Measurements from ENCODE around the gene CDH4. TPM values are rescaled to one million over a fixed set of nuclear protein-coding genes. Genes with fewer than 3 reads are reported as not detected.

Gene CDH4
- total RNA-seq, 6 experiments from 2014 or later = 5.8 to 12.8 (median 10.9) TPM

- DNase-seq = no peak
- Mint-ChIP-seq H3K4me3 (no peak overlapping the region), H3K27me3 (ENCODE audit: insufficient read depth) (peaks cover 7% of the 10 kb centered on the region; the same call in 1 of the 2 replicates), H3K9me3 (no peaks in the 10 kb centered on the region), H3K36me3 (ENCODE audit: low read depth) (no peaks in the 10 kb centered on the region), H3K4me1 (ENCODE audit: low read depth) (no peaks in the 10 kb centered on the region), H3K27ac (no peak overlapping the region)
- TF ChIP-seq, protein P1, sequence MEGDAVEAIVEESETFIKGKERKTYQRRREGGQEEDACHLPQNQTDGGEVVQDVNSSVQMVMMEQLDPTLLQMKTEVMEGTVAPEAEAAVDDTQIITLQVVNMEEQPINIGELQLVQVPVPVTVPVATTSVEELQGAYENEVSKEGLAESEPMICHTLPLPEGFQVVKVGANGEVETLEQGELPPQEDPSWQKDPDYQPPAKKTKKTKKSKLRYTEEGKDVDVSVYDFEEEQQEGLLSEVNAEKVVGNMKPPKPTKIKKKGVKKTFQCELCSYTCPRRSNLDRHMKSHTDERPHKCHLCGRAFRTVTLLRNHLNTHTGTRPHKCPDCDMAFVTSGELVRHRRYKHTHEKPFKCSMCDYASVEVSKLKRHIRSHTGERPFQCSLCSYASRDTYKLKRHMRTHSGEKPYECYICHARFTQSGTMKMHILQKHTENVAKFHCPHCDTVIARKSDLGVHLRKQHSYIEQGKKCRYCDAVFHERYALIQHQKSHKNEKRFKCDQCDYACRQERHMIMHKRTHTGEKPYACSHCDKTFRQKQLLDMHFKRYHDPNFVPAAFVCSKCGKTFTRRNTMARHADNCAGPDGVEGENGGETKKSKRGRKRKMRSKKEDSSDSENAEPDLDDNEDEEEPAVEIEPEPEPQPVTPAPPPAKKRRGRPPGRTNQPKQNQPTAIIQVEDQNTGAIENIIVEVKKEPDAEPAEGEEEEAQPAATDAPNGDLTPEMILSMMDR (IDR thresholded peaks at IDR 0.05) = no peak
Measured at GRCh38 chr20:61567204-61567603, 315.1 kb downstream of the CDH4 start.

DNA sequence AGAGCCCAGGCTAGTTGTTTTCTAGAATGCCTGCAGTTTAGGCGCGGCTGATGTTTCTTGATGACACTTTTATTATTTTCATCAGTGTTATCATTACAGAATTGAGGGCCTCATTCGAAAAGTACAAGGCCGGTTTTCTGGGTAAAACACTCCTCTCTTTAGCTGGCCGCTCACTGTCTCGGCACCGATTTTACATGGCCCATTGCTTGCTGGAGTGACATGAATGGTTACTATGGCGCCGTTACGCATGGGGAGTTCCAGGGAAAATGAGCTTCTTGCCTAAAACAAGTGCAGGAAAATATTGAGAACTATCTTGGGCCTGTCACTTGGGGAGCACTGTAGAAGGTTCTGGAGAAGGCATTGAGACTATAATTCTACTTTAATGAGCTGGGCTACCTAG is 317.8 kb downstream of the CDH4 start:
- peaks cover under 1% of the 10 kb centered on the region; the same call in 1 of the 2 replicates for H3K4me1 Mint-ChIP-seq (ENCODE audit: low read depth)

DNA sequence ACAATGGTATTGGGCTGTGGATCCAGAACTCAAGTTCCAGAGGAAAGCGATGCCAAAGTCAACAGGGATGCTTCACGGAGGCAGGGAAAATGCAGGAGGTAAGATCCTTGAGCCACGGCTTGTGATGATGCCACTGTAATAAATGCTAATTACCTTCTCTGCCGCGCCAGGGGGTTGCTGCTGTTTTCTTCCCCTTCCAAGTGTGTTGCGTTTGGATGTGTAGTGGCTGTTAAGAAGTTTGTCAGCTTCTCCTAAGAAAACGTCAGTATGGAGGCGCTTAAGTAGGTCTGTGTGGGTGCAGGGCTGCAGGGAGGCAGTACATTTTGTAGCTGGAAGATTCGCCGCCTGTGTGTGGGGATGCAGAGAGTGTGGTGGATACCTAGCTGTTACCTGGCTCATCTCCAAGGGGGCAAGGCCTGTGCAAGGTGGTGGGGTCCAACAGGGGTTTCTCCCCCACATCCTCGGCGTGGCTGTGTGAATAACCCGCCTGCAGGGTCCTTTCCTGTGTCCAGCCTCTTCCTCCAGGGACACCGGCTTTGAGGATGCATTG is 318.7 kb downstream of the CDH4 start:
- Mint-ChIP-seq H3K4me1 (ENCODE audit: low read depth) (peaks cover 8% of the 10 kb centered on the region; the same call in 1 of the 2 replicates), H3K27me3 (ENCODE audit: insufficient read depth) (peaks cover 9% of the 10 kb centered on the region; the same call in 1 of the 2 replicates)

More for the DNA sequence above, 317.8 kb downstream of the CDH4 start:
- DNase-seq = no peak
- Mint-ChIP-seq H3K36me3 (ENCODE audit: low read depth) (no peaks in the 10 kb centered on the region; the same call in 1 of the 2 replicates), H3K27ac (no peak overlapping the region), H3K9me3 (no peaks in the 10 kb centered on the region), H3K27me3 (ENCODE audit: insufficient read depth) (peaks cover 8% of the 10 kb centered on the region; the same call in 1 of the 2 replicates), H3K4me3 (no peak overlapping the region)
- TF ChIP-seq, protein P1 (IDR thresholded peaks at IDR 0.05) = no peak

DNA sequence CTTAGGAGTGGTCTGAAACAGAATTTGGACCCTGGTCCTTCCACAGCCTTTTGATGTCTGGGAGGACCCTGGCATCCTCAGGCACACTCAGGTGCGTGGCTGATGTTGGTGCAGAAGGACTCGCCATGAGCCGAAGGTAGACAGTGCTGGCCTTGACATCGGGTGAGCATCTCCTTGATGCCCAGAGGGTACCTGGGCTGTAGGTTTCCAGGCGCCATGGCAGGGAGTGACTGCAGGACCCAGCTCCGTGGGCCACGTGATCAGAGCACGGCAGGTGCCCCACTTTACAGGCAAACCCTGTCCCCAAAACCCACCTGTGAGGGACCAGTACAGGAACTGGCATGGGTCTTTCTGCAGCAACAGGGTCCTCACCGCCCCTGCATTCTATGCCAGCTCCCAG is 319.2 kb downstream of the CDH4 start:
- Mint-ChIP-seq H3K9me3 (no peaks in the 10 kb centered on the region), H3K4me3 (no peak overlapping the region), H3K27me3 (ENCODE audit: insufficient read depth) (peaks cover 9% of the 10 kb centered on the region; the same call in 1 of the 2 replicates), H3K4me1 (ENCODE audit: low read depth) (peaks cover 8% of the 10 kb centered on the region; the same call in 1 of the 2 replicates), H3K27ac (no peak overlapping the region), H3K36me3 (ENCODE audit: low read depth) (no peaks in the 10 kb centered on the region; the same call in 1 of the 2 replicates)
- no peak for DNase-seq
- TF ChIP-seq, protein P1 (IDR thresholded peaks at IDR 0.05) = no peak

More for the DNA sequence above, 318.7 kb downstream of the CDH4 start:
- TF ChIP-seq, protein P1 (IDR thresholded peaks at IDR 0.05) = no peak
- H3K4me3 Mint-ChIP-seq = no peak overlapping the region
- no peak for DNase-seq
- H3K36me3 Mint-ChIP-seq (ENCODE audit: low read depth) = no peaks in the 10 kb centered on the region; the same call in 1 of the 2 replicates
- no peak overlapping the region for H3K27ac Mint-ChIP-seq
- H3K9me3 Mint-ChIP-seq = no peaks in the 10 kb centered on the region

- Mint-ChIP-seq H3K4me3 (no peak overlapping the region), H3K4me1 (ENCODE audit: low read depth) (peaks cover 8% of the 10 kb centered on the region; the same call in 1 of the 2 replicates), H3K9me3 (no peaks in the 10 kb centered on the region), H3K27ac (no peak overlapping the region), H3K36me3 (ENCODE audit: low read depth) (no peaks in the 10 kb centered on the region; the same call in 1 of the 2 replicates), H3K27me3 (ENCODE audit: insufficient read depth) (peaks cover 9% of the 10 kb centered on the region; the same call in 1 of the 2 replicates)
- TF ChIP-seq, protein P1 (IDR thresholded peaks at IDR 0.05) = no peak
- no peak for DNase-seq
Measured at GRCh38 chr20:61571916-61572711, 320.1 kb downstream of the CDH4 start.
